IMR-90 (cell line): ENCODE data around the gene PPP1R17. TPM values are rescaled to one million over a fixed set of nuclear protein-coding genes. Genes with fewer than 3 reads are reported as not detected.

Source experiments
- ATAC-seq: fragments of 200-7000 bp; cut with Tn5 transposase; 2 replicates; pipeline ENCODE4 v1.9.1; 2020; ENCODE audit warnings: low read depth, mild to moderate bottlenecking, moderate library complexity
- BruUV-seq: library from RNA; stranded (reverse); fragments of 400-500 nt; replicated peaks from 2 replicates; lab custom pipeline; 2021; lab: Mats Ljungman, UMichigan
- CTCF ChIA-PET: fragments of 300-600 bp; formaldehyde crosslinking; extraction: SDS; loops from one replicate; lab custom pipeline; 2021; ENCODE audit warnings: antibody characterized with exemption; lab: Yijun Ruan, JAX
- POLR2A ChIA-PET: fragments of 300-600 bp; sonication (Branson Sonifier 250); formaldehyde crosslinking; loops from one replicate; lab custom pipeline; 2022; ENCODE audit warnings: antibody characterized with exemption; ENCODE audit not compliant: unreplicated experiment; lab: Charles Lee
- DNase-seq: peaks from one replicate; pipeline ENCODE4 v3.0.0; 2013
- H2AFZ ChIP-seq: replicated peaks from 2 replicates; pipeline ENCODE3; 2013; ENCODE audit warnings: low read length, mild to moderate bottlenecking; ENCODE audit not compliant: poor library complexity
- H2AK5ac ChIP-seq: 2 replicates; pipeline ENCODE4 v1.6.1; 2013; ENCODE audit warnings: low read depth, low read length, inconsistent platforms
- H2AK9ac ChIP-seq: replicated peaks from 2 replicates; pipeline ENCODE3; 2013; ENCODE audit warnings: mild to moderate bottlenecking, low read depth, low read length, moderate library complexity; ENCODE audit not compliant: poor library complexity
- H2BK120ac ChIP-seq: 2 replicates; pipeline ENCODE4 v1.6.1; 2013; ENCODE audit warnings: low read depth, low read length, inconsistent platforms
- H2BK15ac ChIP-seq: 3 replicates; pipeline ENCODE4 v1.6.1; 2013; ENCODE audit warnings: low read depth, low read length, inconsistent platforms
- H2BK20ac ChIP-seq: 2 replicates; pipeline ENCODE4 v1.6.1; 2013; ENCODE audit warnings: low read depth, mild to moderate bottlenecking, inconsistent platforms, low read length, moderate library complexity
- H2BK5ac ChIP-seq: 2 replicates; pipeline ENCODE4 v1.6.1; 2013; ENCODE audit warnings: mild to moderate bottlenecking, low read depth, low read length, inconsistent platforms; ENCODE audit not compliant: poor library complexity, severe bottlenecking
- H3K14ac ChIP-seq: replicated peaks from 2 replicates; pipeline ENCODE4 v1.6.1; 2013; ENCODE audit warnings: low read depth, low read length, inconsistent platforms
- H3K18ac ChIP-seq: 2 replicates; pipeline ENCODE4 v1.6.1; 2013; ENCODE audit warnings: low read depth, low read length, control low read depth
- H3K23ac ChIP-seq: 2 replicates; pipeline ENCODE4 v1.6.1; 2013; ENCODE audit warnings: low read depth, low read length, inconsistent platforms
- H3K27ac ChIP-seq: 2 replicates; pipeline ENCODE4 v1.5.1; 2013; ENCODE audit warnings: mild to moderate bottlenecking, control low read depth, low read length; ENCODE audit not compliant: insufficient read depth
- H3K27me3 ChIP-seq: 2 replicates; pipeline ENCODE4 v1.6.1; 2013; ENCODE audit warnings: low read length; ENCODE audit not compliant: control insufficient read depth, insufficient read depth
- H3K36me3 ChIP-seq: 2 replicates; pipeline ENCODE4 v1.6.1; 2013; ENCODE audit warnings: low read length, mixed read lengths; ENCODE audit not compliant: control insufficient read depth, insufficient read depth
- H3K4ac ChIP-seq: 2 replicates; pipeline ENCODE4 v1.6.1; 2013; ENCODE audit warnings: low read depth, low read length, inconsistent platforms
- H3K4me1 ChIP-seq: 2 replicates; pipeline ENCODE4 v1.6.1; 2013; ENCODE audit warnings: low read length, mixed read lengths; ENCODE audit not compliant: control insufficient read depth, insufficient read depth
- H3K4me2 ChIP-seq: 2 replicates; pipeline ENCODE4 v1.6.1; 2013; ENCODE audit warnings: low read depth, mild to moderate bottlenecking, control low read depth, low read length, moderate library complexity
- H3K4me3 ChIP-seq: 2 replicates; pipeline ENCODE4 v1.5.1; 2013; ENCODE audit warnings: low read depth, mild to moderate bottlenecking, control low read depth, low read length, moderate library complexity; ENCODE audit not compliant: insufficient read depth
- H3K56ac ChIP-seq: 2 replicates; pipeline ENCODE4 v1.6.1; 2013; ENCODE audit warnings: low read length, inconsistent platforms; ENCODE audit not compliant: insufficient read depth; ENCODE audit errors: extremely low read depth
- H3K79me1 ChIP-seq, 2 experiments: 2 replicates each; pipeline ENCODE4 v1.6.1; 2013; ENCODE audit warnings: low read length in 2 of 2, inconsistent platforms in 1 of 2, low read depth in 1 of 2
- H3K9ac ChIP-seq: 2 replicates; pipeline ENCODE4 v1.6.1; 2013; ENCODE audit warnings: low read depth, low read length, control low read depth
- H3K9me1 ChIP-seq: 2 replicates; pipeline ENCODE4 v1.6.1; 2013; ENCODE audit warnings: low read length, inconsistent platforms; ENCODE audit not compliant: insufficient read depth
- H3K9me3 ChIP-seq: 2 replicates; pipeline ENCODE4 v1.6.1; 2013; ENCODE audit warnings: low read length; ENCODE audit not compliant: control insufficient read depth, insufficient read depth
- H4K20me1 ChIP-seq: 2 replicates; pipeline ENCODE4 v1.6.1; 2013; ENCODE audit warnings: low read length, inconsistent platforms; ENCODE audit not compliant: insufficient read depth
- H4K5ac ChIP-seq: 2 replicates; pipeline ENCODE4 v1.6.1; 2013; ENCODE audit warnings: mild to moderate bottlenecking, low read depth, low read length, control low read depth
- H4K8ac ChIP-seq, 2 experiments: 2 replicates each; pipeline ENCODE4 v1.6.1; 2013; ENCODE audit warnings: low read depth in 2 of 2, low read length in 2 of 2, control low read depth in 1 of 2, inconsistent platforms in 1 of 2
- H4K91ac ChIP-seq: 2 replicates; pipeline ENCODE4 v1.6.1; 2013; ENCODE audit warnings: low read depth, low read length, inconsistent platforms; ENCODE audit not compliant: insufficient read depth
- CEBPB ChIP-seq: IDR thresholded peaks from 2 replicates; pipeline ENCODE4 v1.6.1; 2012; ENCODE audit warnings: low read depth, low read length, improper control_type of control experiment
- CHD1 ChIP-seq: IDR thresholded peaks from 2 replicates; pipeline ENCODE4 v1.6.1; 2012; ENCODE audit warnings: low read depth, low read length, improper control_type of control experiment
- FOS ChIP-seq: fragments of 150-350 bp; IDR thresholded peaks from 2 replicates; pipeline ENCODE4 v1.6.1; 2016; ENCODE audit warnings: low read depth, low read length
- MAZ ChIP-seq: IDR thresholded peaks from 2 replicates; pipeline ENCODE4 v1.6.1; 2012; ENCODE audit warnings: low read depth, mild to moderate bottlenecking, low read length, improper control_type of control experiment, moderate library complexity, borderline replicate concordance
- WGBS, 2 experiments: methylation state at CpG; one replicate each; pipeline versions ENCODE4 v1.1.5 to v1.1.7; 2013; ENCODE audit warnings: missing lambda C conversion rate in 2 of 2; ENCODE audit not compliant: insufficient read length in 1 of 2; ENCODE audit errors: extremely low coverage in 2 of 2; 5-methylcytosine and 5-hydroxymethylcytosine counted together
- dilution Hi-C: fragments of 300-500 bp; cut with HindIII; formaldehyde crosslinking; loops from one replicate; pipeline ENCODE4 v1.14.3; 2018; ENCODE audit warnings: low sequenced_read_pairs; ENCODE audit not compliant: unreplicated experiment
- in situ Hi-C: fragments of 300-500 bp; cut with MboI; formaldehyde crosslinking; loops from 3 replicates; pipeline ENCODE4 v1.14.3; 2019; ENCODE audit warnings: low sequenced_read_pairs, inconsistent platforms, mixed read lengths
- intact Hi-C: fragments of 100-400 bp; cut with micrococcal nuclease; formaldehyde crosslinking; loops from 2 replicates; pipeline ENCODE4 v1.10.0; 2022
- polyA plus RNA-seq, 3 experiments: library from polyadenylated mRNA; depleted of rRNA; stranded (reverse); fragments of >200 nt; gene quantifications; 2 replicates each; pipeline ENCODE4 v1.2.3, GENCODE V29; 2012; ENCODE audit warnings: low replicate concordance in 1 of 3
- total RNA-seq: library from RNA; depleted of rRNA; stranded (reverse); fragments of >200 nt; gene quantifications from 2 replicates; pipeline ENCODE4 v1.2.3, GENCODE V29; 2012
- TF ChIP-seq, protein P1 (sequence below): fragments of 150-350 bp; IDR thresholded peaks from 2 replicates; pipeline ENCODE4 v1.6.1; 2017; ENCODE audit warnings: mild to moderate bottlenecking, antibody characterized with exemption, low read length, low read depth

Gene PPP1R17
- total and polyA plus RNA-seq, 2 of the 4 experiments (the other 2 are of a cell fraction) = not detected

DNA sequence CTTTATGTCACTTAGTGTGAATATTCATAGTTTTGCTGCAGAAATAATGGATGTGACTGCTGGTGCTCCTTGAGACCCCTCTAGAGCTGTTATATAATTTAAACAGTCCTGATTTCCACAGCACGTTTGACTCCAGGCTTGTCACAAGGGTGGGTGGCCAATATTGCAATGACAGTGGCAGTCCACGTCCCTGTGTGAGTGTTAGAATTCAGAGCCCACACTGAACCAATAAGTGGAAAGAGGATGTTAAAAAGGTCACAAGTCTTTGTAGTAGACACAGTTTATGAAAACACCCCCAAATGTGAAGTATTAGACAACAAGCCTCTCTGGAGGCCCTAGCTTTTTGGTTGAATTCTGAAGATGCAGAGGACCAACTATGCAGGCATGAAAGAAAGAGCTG is 2.0 kb downstream of the PPP1R17 start:
- no peak overlapping the region for H2BK5ac ChIP-seq
- no peak overlapping the region for H3K27ac ChIP-seq
- POLR2A ChIA-PET = no interaction called here
- H3K56ac ChIP-seq = no peak overlapping the region
- no peak overlapping the region for H2AK9ac ChIP-seq
- ATAC-seq (no peak), DNase-seq (no peak)
- H4K8ac ChIP-seq = no peak overlapping the region
- H2AFZ ChIP-seq = no peak overlapping the region
- no peak overlapping the region for H3K14ac ChIP-seq
- in situ Hi-C loops (no loop called here), dilution Hi-C loops (no loop called here), intact Hi-C loops (no loop called here)
- no peak overlapping the region for H4K5ac ChIP-seq
- no peaks in the 10 kb centered on the region for H3K4me1 ChIP-seq
- H4K91ac ChIP-seq = no peak overlapping the region
- TF ChIP-seq, protein P1, sequence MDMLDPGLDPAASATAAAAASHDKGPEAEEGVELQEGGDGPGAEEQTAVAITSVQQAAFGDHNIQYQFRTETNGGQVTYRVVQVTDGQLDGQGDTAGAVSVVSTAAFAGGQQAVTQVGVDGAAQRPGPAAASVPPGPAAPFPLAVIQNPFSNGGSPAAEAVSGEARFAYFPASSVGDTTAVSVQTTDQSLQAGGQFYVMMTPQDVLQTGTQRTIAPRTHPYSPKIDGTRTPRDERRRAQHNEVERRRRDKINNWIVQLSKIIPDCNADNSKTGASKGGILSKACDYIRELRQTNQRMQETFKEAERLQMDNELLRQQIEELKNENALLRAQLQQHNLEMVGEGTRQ = no peak
- TF ChIP-seq CHD1 = no peak
- no peak for TF ChIP-seq FOS
- no peak for TF ChIP-seq MAZ
- TF ChIP-seq CEBPB = no peak
- WGBS, 2 experiments = no CpG with 5 or more reads among the region's 2 CpGs
- no peak overlapping the region for H3K4ac ChIP-seq
- no peak overlapping the region for H2BK120ac ChIP-seq
- no peak overlapping the region for H3K4me2 ChIP-seq
- H3K36me3 ChIP-seq = no peaks in the 10 kb centered on the region
- H2AK5ac ChIP-seq = no peak overlapping the region
- no peaks in the 10 kb centered on the region for H3K79me1 ChIP-seq
- CTCF ChIA-PET = no interaction called here
- no peak overlapping the region for H3K23ac ChIP-seq
- H3K9me3 ChIP-seq = no peaks in the 10 kb centered on the region
- no TSS peak for BruUV-seq
- no peaks in the 10 kb centered on the region for H4K20me1 ChIP-seq
- H2BK15ac ChIP-seq = no peak overlapping the region
- H3K27me3 ChIP-seq = no peaks in the 10 kb centered on the region; the same call in 1 of the 2 replicates
- no peak overlapping the region for H2BK20ac ChIP-seq
- no peaks in the 10 kb centered on the region for H3K9me1 ChIP-seq
- no peak overlapping the region for H3K4me3 ChIP-seq
- no peak overlapping the region for H3K9ac ChIP-seq
- H3K18ac ChIP-seq = no peak overlapping the region
